Endothelial cell of umbilical vein (primary cell): ENCODE data around the gene AP3S2. TPM values are rescaled to one million over a fixed set of nuclear protein-coding genes. Genes with fewer than 3 reads are reported as not detected.

ENCODE experiments used
- BruUV-seq: library from RNA; stranded (reverse); fragments of 400-500 nt; replicated peaks from 2 replicates; lab custom pipeline; 2021; lab: Mats Ljungman, UMichigan
- CTCF ChIA-PET: fragments of 300-600, 350-600 bp; sonication (Branson Sonifier 250); formaldehyde crosslinking; loops from one replicate; lab custom pipeline; 2021; ENCODE audit warnings: antibody characterized with exemption, inconsistent platforms; lab: Charles Lee
- POLR2A ChIA-PET: fragments of 300-600, 350-600 bp; sonication (Branson Sonifier 250); formaldehyde crosslinking; loops from one replicate; lab custom pipeline; 2021; ENCODE audit warnings: antibody characterized with exemption, inconsistent platforms; lab: Charles Lee
- DNase-seq: peaks from one replicate; pipeline ENCODE4 v3.0.0-alpha.2; 2011; ENCODE audit warnings: low read depth, low spot score
- FAIRE-seq: peaks from 2 replicates; lab custom pipeline; 2011; peaks lifted over from hg19 to GRCh38; lab: Jason Lieb, UNC
- H2AFZ ChIP-seq: 2 replicates; pipeline ENCODE4 v1.6.0; 2012; ENCODE audit warnings: low read depth, low read length, control low read depth, inconsistent platforms
- H3K27ac ChIP-seq: 2 replicates; pipeline ENCODE4 v1.5.1; 2011; ENCODE audit warnings: low read depth, mild to moderate bottlenecking, control low read depth, low read length, moderate library complexity; ENCODE audit not compliant: insufficient read depth
- H3K27me3 ChIP-seq, 2 experiments: 2 replicates each; pipeline versions ENCODE4 v1.6.0 to v1.6.1; 2011; ENCODE audit warnings: low read length in 2 of 2, mixed read lengths in 1 of 2; ENCODE audit not compliant: control insufficient read depth in 2 of 2, insufficient read depth in 2 of 2
- H3K36me3 ChIP-seq, 2 experiments: 2 replicates in 1 of 2; 3 replicates in 1 of 2; pipeline ENCODE4 v1.5.1; 2011; ENCODE audit warnings: low read length in 2 of 2, mild to moderate bottlenecking in 1 of 2, moderate library complexity in 1 of 2; ENCODE audit not compliant: control insufficient read depth in 2 of 2, insufficient read depth in 2 of 2; ENCODE audit errors: extremely low read depth in 1 of 2
- H3K4me1 ChIP-seq: 3 replicates; pipeline ENCODE4 v1.5.1; 2011; ENCODE audit warnings: mild to moderate bottlenecking, low read length; ENCODE audit not compliant: control insufficient read depth, insufficient read depth; ENCODE audit errors: extremely low read depth
- H3K4me2 ChIP-seq: 2 replicates; pipeline ENCODE4 v1.6.1; 2011; ENCODE audit warnings: low read length, control low read depth, mixed read lengths; ENCODE audit not compliant: insufficient read depth
- H3K4me3 ChIP-seq, 3 experiments: fragments of 200-600 bp in 1 of 3; sonication (generic), shearing (Covaris generic) in 1 of 3; replicated peaks in 1 of 3; 2 replicates each; pipeline ENCODE4 v1.5.1; 2011 to 2016; ENCODE audit warnings: control low read depth in 3 of 3, low read length in 3 of 3, mild to moderate bottlenecking in 2 of 3, inconsistent platforms in 1 of 3, low read depth in 1 of 3, moderate library complexity in 1 of 3; ENCODE audit not compliant: insufficient read depth in 1 of 3
- H3K79me2 ChIP-seq: 2 replicates; pipeline ENCODE4 v1.6.0; 2012; ENCODE audit warnings: low read length, inconsistent platforms; ENCODE audit not compliant: control insufficient read depth, insufficient read depth
- H3K9ac ChIP-seq: replicated peaks from 2 replicates; pipeline ENCODE3; 2011; ENCODE audit warnings: low read length, control low read depth; ENCODE audit not compliant: insufficient read depth; ENCODE audit errors: extremely low read depth
- H3K9me1 ChIP-seq: replicated peaks from 3 replicates; pipeline ENCODE4 v1.6.0; 2011; ENCODE audit warnings: mild to moderate bottlenecking, low read length; ENCODE audit not compliant: control insufficient read depth, insufficient read depth; ENCODE audit errors: extremely low read depth
- H3K9me3 ChIP-seq: replicated peaks from 2 replicates; pipeline ENCODE4 v1.5.1; 2012; ENCODE audit warnings: low read length, inconsistent platforms; ENCODE audit not compliant: control insufficient read depth, insufficient read depth
- H4K20me1 ChIP-seq: replicated peaks from 2 replicates; pipeline ENCODE3; 2011; ENCODE audit warnings: mild to moderate bottlenecking, low read length; ENCODE audit not compliant: control insufficient read depth, insufficient read depth; ENCODE audit errors: extremely low read depth
- FOS ChIP-seq: IDR thresholded peaks from 2 replicates; pipeline ENCODE4 v1.6.1; 2011; ENCODE audit warnings: mild to moderate bottlenecking, low read length, moderate library complexity, borderline replicate concordance; ENCODE audit not compliant: insufficient read depth
- GATA2 ChIP-seq: IDR thresholded peaks from 2 replicates; pipeline ENCODE4 v1.7.0; 2011; ENCODE audit warnings: low read depth, mild to moderate bottlenecking, moderate library complexity, mixed read lengths, low read length; ENCODE audit not compliant: insufficient read length, insufficient read depth
- JUN ChIP-seq: IDR thresholded peaks from 2 replicates; pipeline ENCODE4 v1.6.1; 2011; ENCODE audit warnings: borderline replicate concordance, low read depth; ENCODE audit not compliant: insufficient read length, insufficient read depth
- POLR2AphosphoS5 ChIP-seq: IDR thresholded peaks from 2 replicates; pipeline ENCODE4 v1.6.1; 2012; ENCODE audit warnings: low read depth, mild to moderate bottlenecking, control low read depth, low read length, moderate library complexity; ENCODE audit not compliant: insufficient read depth
- dilution Hi-C: fragments of 300-500 bp; cut with MboI; formaldehyde crosslinking; loops from one replicate; pipeline ENCODE4 v1.15.0; 2019; ENCODE audit warnings: low sequenced_read_pairs; ENCODE audit not compliant: extremely low pct_ligation_motif_present
- intact Hi-C: fragments of 100-400 bp; cut with micrococcal nuclease; formaldehyde crosslinking; loops from one replicate; pipeline ENCODE4 v1.10.0; 2022
- polyA plus RNA-seq, 4 experiments: library from polyadenylated mRNA; depleted of rRNA in 3 of 4; stranded (reverse) in 3 of 4; unstranded in 1 of 4; fragments of >200 nt; gene quantifications; 2 replicates each; pipeline versions ENCODE4 v1.2.1 to v1.2.3, GENCODE V29; 2011 to 2012; ENCODE audit warnings: missing spikeins in 1 of 4
- total RNA-seq: library from RNA; stranded (reverse); gene quantifications from 2 replicates; pipeline ENCODE4 v1.2.3, GENCODE V29; 2021
- TF ChIP-seq, protein P1 (sequence below), 2 donors: IDR thresholded peaks; 1 replicate in 1 of 2; 2 replicates in 1 of 2; pipeline ENCODE4 v1.5.1; 2011; ENCODE audit warnings: low read length in 2 of 2, mild to moderate bottlenecking in 2 of 2, moderate library complexity in 2 of 2, control low read depth in 1 of 2, inconsistent platforms in 1 of 2, low read depth in 1 of 2; ENCODE audit not compliant: insufficient read depth in 1 of 2; ENCODE audit errors: extremely low read depth in 1 of 2

The AP3S2 gene
- total and polyA plus RNA-seq, 2 donors (not counting 3 experiments of a cell fraction or from before 2014, with no cell fraction given), result 14.6 to 31.1 TPM

DNA sequence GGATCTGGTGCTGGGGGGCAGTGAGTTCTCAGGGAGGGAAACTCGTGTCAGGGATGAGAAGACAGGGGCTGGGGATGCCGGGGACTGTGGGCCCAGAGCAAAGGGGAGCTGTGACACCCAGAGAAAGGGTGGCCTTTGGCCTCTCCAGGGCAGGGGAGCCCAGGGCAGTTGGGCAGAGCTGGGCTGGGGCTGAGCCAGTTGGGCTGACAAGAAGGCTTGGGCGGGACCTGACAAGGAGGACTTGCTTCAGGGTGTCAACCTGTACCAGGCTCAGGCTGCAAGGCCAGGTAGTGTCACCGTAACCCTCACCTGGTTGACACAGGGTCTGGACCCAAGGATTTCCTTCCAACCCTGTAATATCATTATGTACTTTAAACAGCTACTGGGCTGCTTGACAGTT is 66.0 kb downstream of the AP3S2 start:
- BruUV-seq, result no TSS peak
- Histone ChIP-seq H3K4me2 (no peak overlapping the region), H4K20me1 (no peaks in the 10 kb centered on the region), H3K27ac (no peak overlapping the region), H3K79me2 (no peaks in the 10 kb centered on the region), H2AFZ (no peak overlapping the region), H3K36me3 (no peaks in the 10 kb centered on the region), H3K9ac (no peak overlapping the region), H3K9me1 (no peaks in the 10 kb centered on the region), H3K4me3 (no peak overlapping the region), H3K9me3 (no peaks in the 10 kb centered on the region), H3K4me1 (peaks cover 11% of the 10 kb centered on the region), H3K27me3 (no peaks in the 10 kb centered on the region)
- intact Hi-C loops, result no loop called here
- POLR2A ChIA-PET, result no interaction called here
- FAIRE-seq, result no peak
- TF ChIP-seq FOS (no peak), POLR2AphosphoS5 (no peak), JUN (no peak), GATA2 (no peak)
- TF ChIP-seq, protein P1, sequence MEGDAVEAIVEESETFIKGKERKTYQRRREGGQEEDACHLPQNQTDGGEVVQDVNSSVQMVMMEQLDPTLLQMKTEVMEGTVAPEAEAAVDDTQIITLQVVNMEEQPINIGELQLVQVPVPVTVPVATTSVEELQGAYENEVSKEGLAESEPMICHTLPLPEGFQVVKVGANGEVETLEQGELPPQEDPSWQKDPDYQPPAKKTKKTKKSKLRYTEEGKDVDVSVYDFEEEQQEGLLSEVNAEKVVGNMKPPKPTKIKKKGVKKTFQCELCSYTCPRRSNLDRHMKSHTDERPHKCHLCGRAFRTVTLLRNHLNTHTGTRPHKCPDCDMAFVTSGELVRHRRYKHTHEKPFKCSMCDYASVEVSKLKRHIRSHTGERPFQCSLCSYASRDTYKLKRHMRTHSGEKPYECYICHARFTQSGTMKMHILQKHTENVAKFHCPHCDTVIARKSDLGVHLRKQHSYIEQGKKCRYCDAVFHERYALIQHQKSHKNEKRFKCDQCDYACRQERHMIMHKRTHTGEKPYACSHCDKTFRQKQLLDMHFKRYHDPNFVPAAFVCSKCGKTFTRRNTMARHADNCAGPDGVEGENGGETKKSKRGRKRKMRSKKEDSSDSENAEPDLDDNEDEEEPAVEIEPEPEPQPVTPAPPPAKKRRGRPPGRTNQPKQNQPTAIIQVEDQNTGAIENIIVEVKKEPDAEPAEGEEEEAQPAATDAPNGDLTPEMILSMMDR (IDR thresholded peaks at IDR 0.05; ENCODE audit: extremely low read depth in 1 of 2, insufficient read depth in 1 of 2, low read depth in 1 of 2, low read length in 2 of 2), result no peak
- CTCF ChIA-PET, result interaction anchor here (0.7 to 3.0 kb wide), 7 partner anchors 10 to 67 kb away, joined by 3 to 16 read pairs (median 4); no protein-coding TSS in a partner anchor
- dilution Hi-C loops, result no loop called here
- no peak for DNase-seq
